ENCODE measurements around the gene LIPN. TPM values are rescaled to one million over a fixed set of nuclear protein-coding genes. Genes with fewer than 3 reads are reported as not detected.

Gene LIPN
- total RNA-seq, 8 experiments from 2014 or later = not detected

- no peak overlapping the region for H3K4me3 ChIP-seq
- peaks cover 0 to 11% of the 10 kb centered on the region in 2 donors for H3K4me1 ChIP-seq (replicated peaks in 1 of 2)
- ATAC-seq (replicated peaks in 6 of 8) = peak in 7 of 8 experiments; percentile 26 to 93 (median 64)
- in situ Hi-C loops (cut with MboI; ENCODE audit: low pct_unique_long_range_greater_than_20kb in 2 of 9, low sequenced_read_pairs in 9 of 9, unreplicated experiment in 9 of 9) = loop anchor here in 2 of 9 experiments (10.0 to 25.0 kb wide), 3 partner anchors 116 to 248 kb away; no protein-coding TSS in a partner anchor
- H3K27ac ChIP-seq = no peak overlapping the region
- WGBS, 10 experiments = 0 to 65% (median 37%) methylated on average over 2 to 5 of the region's 5 CpGs; no CpG with 5 or more reads in 1 of the 10 experiments
These were observed 50.6 kb downstream of the LIPN start for GRCh38 chr10:88810196-88810961.

DNA sequence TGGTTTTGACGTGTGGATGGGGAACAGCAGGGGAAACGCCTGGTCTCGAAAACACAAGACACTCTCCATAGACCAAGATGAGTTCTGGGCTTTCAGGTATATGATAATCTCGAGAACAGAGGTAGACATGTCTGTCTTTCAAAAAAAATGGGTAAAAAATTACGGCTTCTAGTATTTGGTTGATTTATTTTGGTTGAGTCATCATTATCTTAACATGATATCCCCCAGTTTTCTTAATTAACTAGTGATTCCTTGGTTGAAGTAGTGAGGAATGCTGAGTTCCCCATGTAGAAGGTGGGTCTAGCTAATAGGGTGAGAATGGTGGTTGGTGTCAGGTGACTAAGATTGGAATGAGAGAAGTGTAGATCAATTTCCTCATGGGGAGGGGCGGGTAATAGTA, 53.4 kb downstream of the LIPN start:
- 52 to 94% (median 83%) methylated on average over 1 to 6 of the region's 6 CpGs; no CpG with 5 or more reads in 1 of the 10 experiments for WGBS, 10 experiments
- Histone ChIP-seq H3K27ac (no peak overlapping the region), H3K4me1 (replicated peaks in 1 of 2) (peaks cover 0 to 15% of the 10 kb centered on the region in 2 donors), H3K4me3 (no peak overlapping the region)
- ATAC-seq (replicated peaks in 6 of 8) = no peak
- in situ Hi-C loops (cut with MboI; ENCODE audit: low pct_unique_long_range_greater_than_20kb in 2 of 9, low sequenced_read_pairs in 9 of 9, unreplicated experiment in 9 of 9) = loop anchor here in 2 of 9 experiments (10.0 to 25.0 kb wide), 3 partner anchors 118 to 251 kb away; no protein-coding TSS in a partner anchor

DNA sequence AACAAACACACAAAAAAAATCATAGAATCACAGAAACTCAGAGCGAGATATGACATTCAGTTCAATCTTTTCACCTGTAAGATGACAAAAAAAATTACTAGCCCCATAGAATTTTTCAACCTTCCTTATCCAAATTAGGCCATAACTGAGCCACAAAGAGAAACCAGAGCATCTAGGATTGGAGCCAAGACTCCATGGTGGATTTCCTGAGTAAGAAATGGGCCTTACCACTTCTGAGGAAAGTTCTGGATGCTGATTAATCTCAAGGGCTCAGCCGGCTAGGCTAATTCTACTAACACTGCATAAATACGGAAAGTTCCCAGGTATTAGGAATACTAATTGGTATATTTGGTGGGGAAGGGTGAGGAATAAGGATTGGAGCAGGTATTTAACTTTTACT, 59.5 kb downstream of the LIPN start:
- Histone ChIP-seq H3K27ac (no peak overlapping the region), H3K4me3 (no peak overlapping the region), H3K4me1 (replicated peaks in 1 of 2) (peaks cover 0 to 13% of the 10 kb centered on the region in 2 donors)
- ATAC-seq (replicated peaks in 6 of 8) = no peak
- in situ Hi-C loops (cut with MboI; ENCODE audit: low pct_unique_long_range_greater_than_20kb in 2 of 9, low sequenced_read_pairs in 9 of 9, unreplicated experiment in 9 of 9) = loop anchor here in 2 of 9 experiments (10.0 to 25.0 kb wide), 3 partner anchors 124 to 257 kb away; no protein-coding TSS in a partner anchor
- 69 to 100% (median 87%) methylated on average over 1 to 3 of the region's 3 CpGs for WGBS, 10 experiments

DNA sequence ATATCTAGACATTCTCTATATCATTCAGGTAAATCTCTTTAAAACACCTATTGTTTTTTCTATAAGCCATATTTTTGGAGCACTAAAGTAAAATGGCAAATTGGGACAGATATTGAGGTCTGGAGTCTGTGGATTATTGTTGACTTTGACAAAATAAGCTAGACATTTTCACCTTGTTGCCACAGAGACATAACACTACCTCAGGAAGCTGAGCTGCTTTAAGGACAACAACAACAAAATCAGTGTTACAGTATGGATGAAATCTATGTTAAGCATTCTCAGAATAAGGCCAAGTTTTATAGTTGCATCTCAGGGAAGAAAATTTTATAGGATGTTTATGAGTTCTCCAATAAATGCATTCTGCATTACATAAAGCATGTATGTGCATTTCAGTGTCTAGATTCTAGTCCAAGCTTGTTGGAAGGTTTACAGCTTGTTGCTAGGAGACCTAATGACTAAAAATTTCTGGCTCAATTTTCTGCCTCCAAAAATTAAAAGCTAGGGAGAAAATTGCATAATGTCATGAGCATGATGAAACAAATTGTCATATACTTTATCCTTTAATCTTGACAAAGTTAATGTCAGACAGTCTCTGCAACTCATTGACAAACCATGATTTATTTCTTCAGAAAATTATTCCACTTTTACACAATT, 61.1 kb downstream of the LIPN start:
- Histone ChIP-seq H3K4me3 (no peak overlapping the region), H3K4me1 (replicated peaks in 1 of 2) (peaks cover 0 to 10% of the 10 kb centered on the region in 2 donors), H3K27ac (no peak overlapping the region)
- in situ Hi-C loops (cut with MboI; ENCODE audit: low pct_unique_long_range_greater_than_20kb in 2 of 9, low sequenced_read_pairs in 9 of 9, unreplicated experiment in 9 of 9) = loop anchor here in 1 of 9 experiments (25.0 kb wide), 2 partner anchors 134 to 259 kb away; no protein-coding TSS in a partner anchor
- ATAC-seq (replicated peaks in 6 of 8) = peak in 7 of 8 experiments; percentile 30 to 99 (median 71)

GRCh38 chr10:88826388-88826787, 66.6 kb downstream of the LIPN start:
- H3K27ac ChIP-seq = no peak overlapping the region
- H3K4me3 ChIP-seq = no peak overlapping the region
- no peak for ATAC-seq (replicated peaks in 6 of 8)
- 40 to 100% (median 91%) methylated on average over 1 to 4 of the region's 4 CpGs; no CpG with 5 or more reads in 1 of the 10 experiments for WGBS, 10 experiments
- in situ Hi-C loops (cut with MboI; ENCODE audit: low pct_unique_long_range_greater_than_20kb in 2 of 9, low sequenced_read_pairs in 9 of 9, unreplicated experiment in 9 of 9) = loop anchor here in 5 of 9 experiments (25.0 kb wide), 3 partner anchors 111 to 411 kb away; partner anchors contain the start of gene CH25H (in 3 of the 5)
- peaks cover 0 to under 1% of the 10 kb centered on the region in 2 donors for H3K4me1 ChIP-seq (replicated peaks in 1 of 2)

GRCh38 chr10:88827671-88828070, 67.9 kb downstream of the LIPN start:
- Histone ChIP-seq H3K4me1 (replicated peaks in 1 of 2) (peaks cover 0 to under 1% of the 10 kb centered on the region in 2 donors), H3K27ac (no peak overlapping the region), H3K4me3 (no peak overlapping the region)
- peak in 2 of 8 experiments; percentile 23 to 52 for ATAC-seq (replicated peaks in 6 of 8)
- WGBS, 10 experiments = 60 to 100% (median 95%) methylated on average over 1 to 2 of the region's 2 CpGs
- in situ Hi-C loops (cut with MboI; ENCODE audit: low pct_unique_long_range_greater_than_20kb in 2 of 9, low sequenced_read_pairs in 9 of 9, unreplicated experiment in 9 of 9) = loop anchor here in 5 of 9 experiments (25.0 kb wide), 3 partner anchors 110 to 410 kb away; partner anchors contain the start of gene CH25H (in 3 of the 5)

DNA sequence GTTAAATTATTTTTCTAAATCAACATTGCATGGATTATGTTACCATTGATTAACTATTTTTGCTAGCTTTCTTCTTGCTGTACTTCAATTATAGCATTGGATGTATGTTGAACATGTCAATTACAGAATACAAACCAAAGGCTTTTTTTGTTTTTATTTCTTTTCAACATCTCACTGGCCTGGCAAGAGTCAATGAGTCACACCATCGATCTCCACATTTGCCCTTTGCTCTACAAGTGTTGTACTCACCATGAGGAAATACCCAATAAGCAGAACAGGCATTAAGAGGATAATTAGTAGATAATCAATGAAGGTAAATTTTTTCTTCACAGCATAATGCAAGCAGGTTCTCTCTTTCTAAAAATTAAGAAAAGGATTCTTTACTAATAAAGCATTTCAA, 68.5 kb downstream of the LIPN start:
- no peak overlapping the region for H3K4me3 ChIP-seq
- in situ Hi-C loops (cut with MboI; ENCODE audit: low pct_unique_long_range_greater_than_20kb in 2 of 9, low sequenced_read_pairs in 9 of 9, unreplicated experiment in 9 of 9) = loop anchor here in 5 of 9 experiments (25.0 kb wide), 3 partner anchors 109 to 409 kb away; partner anchors contain the start of gene CH25H (in 3 of the 5)
- ATAC-seq (replicated peaks in 6 of 8) = no peak
- 21 to 100% (median 63%) methylated on average over 1 of the region's 1 CpG; no CpG with 5 or more reads in 3 of the 10 experiments for WGBS, 10 experiments
- peaks cover 0 to 2% of the 10 kb centered on the region in 2 donors for H3K4me1 ChIP-seq (replicated peaks in 1 of 2)
- H3K27ac ChIP-seq = no peak overlapping the region

Other genes with a start within 250 kb of the LIPN start
- 10 to 100 TPM in 1 of 8 experiments, 1 to 10 TPM in 5, under 1 TPM in 1, not detected in 1; 0.95 to 13.2 (median 2.3) TPM for gene RNLS, start 176.7 kb upstream of the LIPN start, total RNA-seq
- gene LIPJ, start 173.3 kb upstream of the LIPN start, total RNA-seq = under 1 TPM in 5 of 8 experiments, not detected in 3; 0.05 to 0.47 (median 0.08) TPM
- gene LIPF, start 95.6 kb upstream of the LIPN start, total RNA-seq = under 1 TPM in 3 of 8 experiments, not detected in 5; 0.33 to 0.66 (median 0.35) TPM
- not detected for gene LIPK, start 53.8 kb upstream of the LIPN start, total RNA-seq
- gene LIPM, start 42.7 kb downstream of the LIPN start, total RNA-seq = not detected
- gene ANKRD22, start 91.8 kb downstream of the LIPN start, total RNA-seq = 10 to 100 TPM in 1 of 8 experiments, under 1 TPM in 1, not detected in 6; 0.28 to 15.9 TPM
- gene STAMBPL1, start 120.2 kb downstream of the LIPN start, total RNA-seq = 10 to 100 TPM in 5 of 8 experiments, 1 to 10 TPM in 3; 5.8 to 24.7 (median 11.0) TPM
- 100 to 1,000 TPM in 1 of 8 experiments, 10 to 100 TPM in 4, 1 to 10 TPM in 3; 2.8 to 317 (median 19.6) TPM for gene ACTA2, start 192.8 kb downstream of the LIPN start, total RNA-seq
- 10 to 100 TPM in 4 of 8 experiments, 1 to 10 TPM in 4; 1.5 to 65.7 (median 13.3) TPM for gene FAS, start 230.8 kb downstream of the LIPN start, total RNA-seq

Data from motor neuron (in vitro differentiated cells).